ENCODE data around the gene DRAM1. TPM values are rescaled to one million over a fixed set of nuclear protein-coding genes. Genes with fewer than 3 reads are reported as not detected.

DRAM1 gene
- total and polyA plus RNA-seq, 10 of the 15 experiments (the other 5 are each of a cell fraction or from before 2014, with no cell fraction given), result 22.4 to 91.5 (median 41.4) TPM

GRCh38 chr12:101855364-101855884, 22.0 kb upstream of the DRAM1 start:
- no TSS peak for BruUV-seq (replicated peaks)
- H3K79me2 ChIP-seq (ENCODE audit: control insufficient read depth, insufficient read depth, low read length), result no peaks in the 10 kb centered on the region
- peak overlapping the region; percentile 75 for H3K27ac ChIP-seq (ENCODE audit: control insufficient read depth, insufficient read depth)
- no peak for ATAC-seq
- intact Hi-C loops (cut with micrococcal nuclease; ENCODE audit: unreplicated experiment) (no loop called here), in situ Hi-C loops (cut with MboI) (no loop called here)
- H2AFZ ChIP-seq (ENCODE audit: control insufficient read depth, low read depth, low read length), result peak overlapping the region; percentile 71
- ChIA-PET CTCF (interaction anchor here (0.8 to 3.2 kb wide), 9 partner anchors 15 to 83 kb away, joined by 3 to 38 read pairs (median 3); partner anchors contain the start of gene GNPTAB), POLR2A (interaction anchor here (0.5 to 2.0 kb wide), 8 partner anchors 16 to 63 kb away, joined by 3 to 7 read pairs (median 4); partner anchors contain the start of gene DRAM1), RAD21 (ENCODE audit: unreplicated experiment) (interaction anchor here (0.8 to 2.7 kb wide), 8 partner anchors 15 to 82 kb away, joined by 3 to 16 read pairs (median 4); partner anchors contain the start of gene GNPTAB), SMC1A (ENCODE audit: uncharacterized antibody, unreplicated experiment) (interaction anchor here (0.7 to 2.5 kb wide), 21 partner anchors 8 to 876 kb away, joined by 3 to 18 read pairs (median 4); partner anchors contain the start of gene GNPTAB)
- H3K9ac ChIP-seq (ENCODE audit: control insufficient read depth, insufficient read depth, low read length), result no peak overlapping the region
- WGBS (ENCODE audit: insufficient coverage, insufficient replicate concordance, low lambda C conversion rate, missing lambda C conversion rate), result 65% methylated on average over 3 of the region's 3 CpGs
- DNase-seq (ENCODE audit: low read depth, low spot score), result no peak
- H3K4me3 ChIP-seq, result no peak overlapping the region
- peaks cover 10% of the 10 kb centered on the region for H3K9me3 ChIP-seq (replicated peaks; ENCODE audit: control insufficient read depth, insufficient read depth, low read length)
- no peaks in the 10 kb centered on the region for H4K20me1 ChIP-seq (ENCODE audit: control insufficient read depth, insufficient read depth)
- no peaks in the 10 kb centered on the region for H3K27me3 ChIP-seq (replicated peaks in 1 of 2; ENCODE audit: control insufficient read depth in 2 of 2, insufficient read depth in 2 of 2, low read length in 1 of 2)
- H3K4me1 ChIP-seq (ENCODE audit: control insufficient read depth, insufficient read depth, low read length), result peaks cover 58% of the 10 kb centered on the region
- TF ChIP-seq RBBP5 (conservative IDR thresholded peaks at IDR 0.05) (no peak), TCF3 (IDR thresholded peaks at IDR 0.05; ENCODE audit: borderline replicate concordance, insufficient read depth, low read depth, low read length) (no peak), WRNIP1 (IDR thresholded peaks at IDR 0.05; ENCODE audit: borderline replicate concordance, low read depth, low read length) (no peak), RELA (IDR thresholded peaks at IDR 0.05; ENCODE audit: borderline replicate concordance, partially characterized antibody) (no peak), SUZ12 (IDR thresholded peaks at IDR 0.05; ENCODE audit: unreplicated experiment) (no peak), MTA3 (IDR thresholded peaks at IDR 0.05; ENCODE audit: borderline replicate concordance, low read length) (no peak), FOXM1 (IDR thresholded peaks at IDR 0.05; ENCODE audit: low read depth, low read length) (no peak), TARDBP (IDR thresholded peaks at IDR 0.05; ENCODE audit: borderline replicate concordance) (no peak), HDGF (IDR thresholded peaks at IDR 0.05) (no peak), NFIC (IDR thresholded peaks at IDR 0.05; ENCODE audit: low read depth, low read length) (no peak), ZNF274 (IDR thresholded peaks at IDR 0.05; ENCODE audit: insufficient read depth, insufficient read length) (no peak), FOXK2 (IDR thresholded peaks at IDR 0.05) (no peak)
- H3K4me2 ChIP-seq (ENCODE audit: control insufficient read depth, insufficient read depth), result peak overlapping the region; percentile 26; the same call in 1 of the 2 replicates
- no peak for FAIRE-seq
- no peaks in the 10 kb centered on the region for H3K36me3 ChIP-seq (ENCODE audit: control insufficient read depth in 2 of 2, insufficient read depth in 2 of 2, low read length in 1 of 2)
